IMR-90 (cell line): ENCODE results near the gene ING3. TPM values are rescaled to one million over a fixed set of nuclear protein-coding genes. Genes with fewer than 3 reads are reported as not detected.
"Not testable (repeated sequence)": the region's sequence is repeated elsewhere in the genome, so short reads cannot be mapped to it uniquely, and the experiment has no call there.

Experiments used
- ATAC-seq: fragments of 200-7000 bp; cut with Tn5 transposase; 2 replicates; pipeline ENCODE4 v1.9.1; 2020; ENCODE audit warnings: low read depth, mild to moderate bottlenecking, moderate library complexity
- BruUV-seq: library from RNA; stranded (reverse); fragments of 400-500 nt; replicated peaks from 2 replicates; lab custom pipeline; 2021; lab: Mats Ljungman, UMichigan
- CTCF ChIA-PET: fragments of 300-600 bp; formaldehyde crosslinking; extraction: SDS; loops from one replicate; lab custom pipeline; 2021; ENCODE audit warnings: antibody characterized with exemption; lab: Yijun Ruan, JAX
- POLR2A ChIA-PET: fragments of 300-600 bp; sonication (Branson Sonifier 250); formaldehyde crosslinking; loops from one replicate; lab custom pipeline; 2022; ENCODE audit warnings: antibody characterized with exemption; ENCODE audit not compliant: unreplicated experiment; lab: Charles Lee
- DNase-seq: peaks from one replicate; pipeline ENCODE4 v3.0.0; 2013
- H2AFZ ChIP-seq: replicated peaks from 2 replicates; pipeline ENCODE3; 2013; ENCODE audit warnings: low read length, mild to moderate bottlenecking; ENCODE audit not compliant: poor library complexity
- H2AK5ac ChIP-seq: 2 replicates; pipeline ENCODE4 v1.6.1; 2013; ENCODE audit warnings: low read depth, low read length, inconsistent platforms
- H2AK9ac ChIP-seq: replicated peaks from 2 replicates; pipeline ENCODE3; 2013; ENCODE audit warnings: mild to moderate bottlenecking, low read depth, low read length, moderate library complexity; ENCODE audit not compliant: poor library complexity
- H2BK120ac ChIP-seq: 2 replicates; pipeline ENCODE4 v1.6.1; 2013; ENCODE audit warnings: low read depth, low read length, inconsistent platforms
- H2BK15ac ChIP-seq: 3 replicates; pipeline ENCODE4 v1.6.1; 2013; ENCODE audit warnings: low read depth, low read length, inconsistent platforms
- H2BK20ac ChIP-seq: 2 replicates; pipeline ENCODE4 v1.6.1; 2013; ENCODE audit warnings: low read depth, mild to moderate bottlenecking, inconsistent platforms, low read length, moderate library complexity
- H2BK5ac ChIP-seq: 2 replicates; pipeline ENCODE4 v1.6.1; 2013; ENCODE audit warnings: mild to moderate bottlenecking, low read depth, low read length, inconsistent platforms; ENCODE audit not compliant: poor library complexity, severe bottlenecking
- H3K14ac ChIP-seq: replicated peaks from 2 replicates; pipeline ENCODE4 v1.6.1; 2013; ENCODE audit warnings: low read depth, low read length, inconsistent platforms
- H3K18ac ChIP-seq: 2 replicates; pipeline ENCODE4 v1.6.1; 2013; ENCODE audit warnings: low read depth, low read length, control low read depth
- H3K23ac ChIP-seq: 2 replicates; pipeline ENCODE4 v1.6.1; 2013; ENCODE audit warnings: low read depth, low read length, inconsistent platforms
- H3K27ac ChIP-seq: 2 replicates; pipeline ENCODE4 v1.5.1; 2013; ENCODE audit warnings: mild to moderate bottlenecking, control low read depth, low read length; ENCODE audit not compliant: insufficient read depth
- H3K27me3 ChIP-seq: 2 replicates; pipeline ENCODE4 v1.6.1; 2013; ENCODE audit warnings: low read length; ENCODE audit not compliant: control insufficient read depth, insufficient read depth
- H3K36me3 ChIP-seq: 2 replicates; pipeline ENCODE4 v1.6.1; 2013; ENCODE audit warnings: low read length, mixed read lengths; ENCODE audit not compliant: control insufficient read depth, insufficient read depth
- H3K4ac ChIP-seq: 2 replicates; pipeline ENCODE4 v1.6.1; 2013; ENCODE audit warnings: low read depth, low read length, inconsistent platforms
- H3K4me1 ChIP-seq: 2 replicates; pipeline ENCODE4 v1.6.1; 2013; ENCODE audit warnings: low read length, mixed read lengths; ENCODE audit not compliant: control insufficient read depth, insufficient read depth
- H3K4me2 ChIP-seq: 2 replicates; pipeline ENCODE4 v1.6.1; 2013; ENCODE audit warnings: low read depth, mild to moderate bottlenecking, control low read depth, low read length, moderate library complexity
- H3K4me3 ChIP-seq: 2 replicates; pipeline ENCODE4 v1.5.1; 2013; ENCODE audit warnings: low read depth, mild to moderate bottlenecking, control low read depth, low read length, moderate library complexity; ENCODE audit not compliant: insufficient read depth
- H3K56ac ChIP-seq: 2 replicates; pipeline ENCODE4 v1.6.1; 2013; ENCODE audit warnings: low read length, inconsistent platforms; ENCODE audit not compliant: insufficient read depth; ENCODE audit errors: extremely low read depth
- H3K79me1 ChIP-seq, 2 experiments: 2 replicates each; pipeline ENCODE4 v1.6.1; 2013; ENCODE audit warnings: low read length in 2 of 2, inconsistent platforms in 1 of 2, low read depth in 1 of 2
- H3K9ac ChIP-seq: 2 replicates; pipeline ENCODE4 v1.6.1; 2013; ENCODE audit warnings: low read depth, low read length, control low read depth
- H3K9me1 ChIP-seq: 2 replicates; pipeline ENCODE4 v1.6.1; 2013; ENCODE audit warnings: low read length, inconsistent platforms; ENCODE audit not compliant: insufficient read depth
- H3K9me3 ChIP-seq: 2 replicates; pipeline ENCODE4 v1.6.1; 2013; ENCODE audit warnings: low read length; ENCODE audit not compliant: control insufficient read depth, insufficient read depth
- H4K20me1 ChIP-seq: 2 replicates; pipeline ENCODE4 v1.6.1; 2013; ENCODE audit warnings: low read length, inconsistent platforms; ENCODE audit not compliant: insufficient read depth
- H4K5ac ChIP-seq: 2 replicates; pipeline ENCODE4 v1.6.1; 2013; ENCODE audit warnings: mild to moderate bottlenecking, low read depth, low read length, control low read depth
- H4K8ac ChIP-seq, 2 experiments: 2 replicates each; pipeline ENCODE4 v1.6.1; 2013; ENCODE audit warnings: low read depth in 2 of 2, low read length in 2 of 2, control low read depth in 1 of 2, inconsistent platforms in 1 of 2
- H4K91ac ChIP-seq: 2 replicates; pipeline ENCODE4 v1.6.1; 2013; ENCODE audit warnings: low read depth, low read length, inconsistent platforms; ENCODE audit not compliant: insufficient read depth
- MAFK ChIP-seq: IDR thresholded peaks from 2 replicates; pipeline ENCODE4 v1.6.1; 2012; ENCODE audit warnings: low read depth, low read length, improper control_type of control experiment
- MAZ ChIP-seq: IDR thresholded peaks from 2 replicates; pipeline ENCODE4 v1.6.1; 2012; ENCODE audit warnings: low read depth, mild to moderate bottlenecking, low read length, improper control_type of control experiment, moderate library complexity, borderline replicate concordance
- RAD21 ChIP-seq: IDR thresholded peaks from 2 replicates; pipeline ENCODE4 v1.6.1; 2012; ENCODE audit warnings: low read length, improper control_type of control experiment
- SMC3 ChIP-seq: fragments of 150-350 bp; IDR thresholded peaks from 2 replicates; pipeline ENCODE4 v1.6.1; 2016; ENCODE audit warnings: low read depth, mild to moderate bottlenecking, antibody characterized with exemption, low read length, moderate library complexity
- WGBS, 2 experiments: methylation state at CpG; one replicate each; pipeline versions ENCODE4 v1.1.5 to v1.1.7; 2013; ENCODE audit warnings: missing lambda C conversion rate in 2 of 2; ENCODE audit not compliant: insufficient read length in 1 of 2; ENCODE audit errors: extremely low coverage in 2 of 2; 5-methylcytosine and 5-hydroxymethylcytosine counted together
- dilution Hi-C: fragments of 300-500 bp; cut with HindIII; formaldehyde crosslinking; loops from one replicate; pipeline ENCODE4 v1.14.3; 2018; ENCODE audit warnings: low sequenced_read_pairs; ENCODE audit not compliant: unreplicated experiment
- in situ Hi-C: fragments of 300-500 bp; cut with MboI; formaldehyde crosslinking; loops from 3 replicates; pipeline ENCODE4 v1.14.3; 2019; ENCODE audit warnings: low sequenced_read_pairs, inconsistent platforms, mixed read lengths
- intact Hi-C: fragments of 100-400 bp; cut with micrococcal nuclease; formaldehyde crosslinking; loops from 2 replicates; pipeline ENCODE4 v1.10.0; 2022
- polyA plus RNA-seq, 3 experiments: library from polyadenylated mRNA; depleted of rRNA; stranded (reverse); fragments of >200 nt; gene quantifications; 2 replicates each; pipeline ENCODE4 v1.2.3, GENCODE V29; 2012; ENCODE audit warnings: low replicate concordance in 1 of 3
- total RNA-seq: library from RNA; depleted of rRNA; stranded (reverse); fragments of >200 nt; gene quantifications from 2 replicates; pipeline ENCODE4 v1.2.3, GENCODE V29; 2012

ING3 gene
- total and polyA plus RNA-seq, 2 of the 4 experiments (the other 2 are of a cell fraction) = 7.2 to 11.3 TPM

GRCh38 chr7:121003986-121004685, 53.6 kb downstream of the ING3 start:
- Histone ChIP-seq H4K5ac (peak overlapping the region; percentile 22; the same call in 1 of the 2 replicates), H2AK5ac (peak overlapping the region; percentile 22; the same call in 1 of the 2 replicates), H3K4ac (peak overlapping the region; percentile 31; the same call in 1 of the 2 replicates), H2BK120ac (0 out of 2 replicates have a peak overlapping the region, but pooled peaks have one; percentile 7), H3K27me3 (no peaks in the 10 kb centered on the region), H3K79me1 (peaks cover 43 to 69% of the 10 kb centered on the region in 2 experiments), H3K36me3 (no peaks in the 10 kb centered on the region), H3K9me3 (no peaks in the 10 kb centered on the region), H2BK15ac (peak overlapping the region; percentile 29; the same call in 1 of the 3 replicates), H3K18ac (peak overlapping the region; percentile 79; the same call in 1 of the 2 replicates), H2AK9ac (peak overlapping the region; percentile 17), H4K91ac (no peak overlapping the region), H3K4me2 (no peak overlapping the region), H4K8ac (no peak overlapping the region), H3K14ac (peak overlapping the region; percentile 3), H3K4me3 (no peak overlapping the region), H2BK20ac (no peak overlapping the region), H3K9me1 (peaks cover 18% of the 10 kb centered on the region), H3K4me1 (peaks cover 20% of the 10 kb centered on the region), H3K23ac (peak overlapping the region; percentile 20; the same call in 1 of the 2 replicates), H3K27ac (no peak overlapping the region), H2BK5ac (no peak overlapping the region), H3K9ac (no peak overlapping the region), H4K20me1 (peaks cover 8% of the 10 kb centered on the region; the same call in 1 of the 2 replicates), H3K56ac (no peak overlapping the region), H2AFZ (no peak overlapping the region)
- TF ChIP-seq SMC3 (no peak), MAZ (no peak), RAD21 (no peak), MAFK (no peak)
- intact Hi-C loops = loop anchor here (2.0 kb wide), 1 partner anchor 13 kb away; no protein-coding TSS in a partner anchor
- POLR2A ChIA-PET = no interaction called here
- ATAC-seq (no peak), DNase-seq (no peak)
- BruUV-seq = no TSS peak
- 50% methylated on average over 2 of the region's 5 CpGs; no CpG with 5 or more reads in 1 of the 2 experiments for WGBS, 2 experiments
- in situ Hi-C loops = no loop called here
- CTCF ChIA-PET = no interaction called here
- dilution Hi-C loops = no loop called here

GRCh38 chr7:121005058-121005457, 54.5 kb downstream of the ING3 start:
- H4K20me1 ChIP-seq, dilution Hi-C loops, H3K4ac ChIP-seq, H2BK20ac ChIP-seq, H3K18ac ChIP-seq, in situ Hi-C loops, H4K91ac ChIP-seq, H2AK9ac ChIP-seq, intact Hi-C loops, H2BK15ac ChIP-seq, H3K4me2 ChIP-seq, H3K27ac ChIP-seq, H4K8ac ChIP-seq, ATAC-seq, H3K9me3 ChIP-seq, H3K14ac ChIP-seq, H2BK120ac ChIP-seq, H3K9ac ChIP-seq, H2AK5ac ChIP-seq, POLR2A ChIA-PET, BruUV-seq, H4K5ac ChIP-seq, H3K36me3 ChIP-seq, DNase-seq, H2AFZ ChIP-seq, H3K27me3 ChIP-seq, H3K4me3 ChIP-seq, H3K23ac ChIP-seq, H2BK5ac ChIP-seq, H3K56ac ChIP-seq, CTCF ChIA-PET: not testable (repeated sequence)
- Histone ChIP-seq H3K4me1 (peaks cover 20% of the 10 kb centered on the region), H3K9me1 (peaks cover 18% of the 10 kb centered on the region), H3K79me1 (peaks cover 45 to 73% of the 10 kb centered on the region in 2 experiments)
- no CpG with 5 or more reads among the region's 4 CpGs for WGBS, 2 experiments
